Measurements from ENCODE around the gene SYCE1L.

Gene SYCE1L

DNA sequence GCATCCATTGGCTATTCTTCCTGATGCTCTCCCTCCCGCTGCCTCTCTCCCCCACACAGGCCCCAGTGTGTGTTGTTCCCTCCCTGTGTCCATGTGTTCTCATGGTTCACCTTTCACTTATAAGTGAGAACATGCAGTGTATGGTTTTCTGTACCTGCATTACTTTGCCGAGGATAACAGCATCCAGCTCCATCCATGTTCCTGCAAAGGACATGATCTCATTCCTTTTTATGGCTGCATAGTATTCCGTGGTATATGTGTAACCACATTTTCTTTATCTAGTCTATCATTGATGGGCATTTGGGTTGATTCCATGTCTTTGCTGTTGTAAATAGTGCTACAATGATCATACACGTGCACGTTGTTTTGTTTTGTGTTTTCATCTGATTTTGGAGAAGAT is 43.3 kb downstream of the SYCE1L start:
- in situ Hi-C loops (cut with MboI; ENCODE audit: low sequenced_read_pairs) = loop anchor here (25.0 kb wide), 1 partner anchor 345 kb away; no protein-coding TSS in a partner anchor

DNA sequence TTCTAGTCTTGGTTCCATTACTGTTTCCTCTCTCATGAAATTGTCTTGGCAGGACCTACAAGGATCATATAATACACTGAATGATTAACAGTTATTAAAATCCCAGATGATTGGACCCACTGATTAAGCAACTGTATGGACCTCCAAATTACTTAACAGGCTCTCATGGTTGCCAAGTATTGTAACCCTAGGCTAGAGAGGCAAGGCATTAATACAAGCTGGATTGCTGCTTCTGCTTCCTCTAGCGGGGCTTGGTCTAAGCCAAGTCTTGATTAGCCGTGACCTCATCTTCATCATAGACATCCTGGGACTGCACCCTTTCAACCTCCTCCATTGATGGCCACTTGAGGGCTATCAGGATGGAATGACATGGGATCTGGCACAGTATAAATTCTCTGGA is 46.9 kb downstream of the SYCE1L start:
- in situ Hi-C loops (cut with MboI; ENCODE audit: low sequenced_read_pairs) = loop anchor here (25.0 kb wide), 1 partner anchor 341 kb away; no protein-coding TSS in a partner anchor

DNA sequence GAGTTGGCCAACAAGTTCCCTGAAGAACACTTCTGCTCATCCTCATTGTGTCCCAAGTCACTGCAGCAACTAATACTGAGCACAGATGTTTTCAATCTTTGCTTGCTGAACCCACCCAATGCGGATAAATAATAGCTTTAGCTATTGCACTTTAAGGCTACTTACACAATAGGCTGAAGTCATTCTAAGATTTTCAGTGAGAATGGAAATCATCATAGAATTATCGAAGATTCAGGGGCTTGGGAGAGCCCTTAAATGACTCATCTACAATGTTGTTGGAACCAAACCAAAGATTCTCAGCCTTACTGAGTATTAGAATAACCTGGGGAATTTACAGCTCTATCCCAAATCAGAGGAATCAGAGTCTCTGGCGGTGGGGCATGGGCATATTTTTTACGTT is 51.2 kb downstream of the SYCE1L start:
- in situ Hi-C loops (cut with MboI; ENCODE audit: low sequenced_read_pairs) = no loop called here

Measured in HL-60/S4 treated with retinoic acid at 250 ng/mL for 4 days and 3 days (cell line).